HEK293 (cell line): Measurements from ENCODE around the gene RPRML.

Source experiments
- CTCF ChIA-PET: fragments of 350-600 bp; formaldehyde crosslinking; extraction: SDS; loops from one replicate; lab custom pipeline; 2021; ENCODE audit warnings: antibody characterized with exemption; lab: Yijun Ruan, JAX
- POLR2A ChIA-PET: fragments of 300-600 bp; formaldehyde crosslinking; extraction: SDS; loops from one replicate; lab custom pipeline; 2020; ENCODE audit warnings: antibody characterized with exemption, inconsistent platforms; lab: Yijun Ruan, JAX
- H3K27ac ChIP-seq: fragments of 200-500 bp; sonication (Bioruptor generic); 2 replicates; pipeline ENCODE4 v1.5.1; 2014; ENCODE audit warnings: low read depth, low read length, control low read depth, inconsistent platforms; ENCODE audit errors: extremely low read depth
- H3K36me3 ChIP-seq, 2 experiments: fragments of 200-500 bp in 1 of 2; sonication (Bioruptor generic) in 1 of 2; 1 replicate in 1 of 2; 2 replicates in 1 of 2; pipeline ENCODE4 v1.5.1; 2014 to 2017; ENCODE audit warnings: inconsistent platforms in 2 of 2, low read length in 2 of 2; ENCODE audit not compliant: control insufficient read depth in 2 of 2, insufficient read depth in 1 of 2
- H3K4me1 ChIP-seq: fragments of 200-500 bp; sonication (Bioruptor generic); 2 replicates; pipeline ENCODE4 v1.5.1; 2014; ENCODE audit warnings: mild to moderate bottlenecking, low read length, inconsistent platforms; ENCODE audit not compliant: control insufficient read depth, insufficient read depth
- H3K4me3 ChIP-seq: 2 replicates; pipeline ENCODE4 v1.5.1; 2011; ENCODE audit warnings: low read depth, mild to moderate bottlenecking, control low read depth, low read length, moderate library complexity
- H3K9me3 ChIP-seq: fragments of 200-500 bp; sonication (Bioruptor generic); 2 replicates; pipeline ENCODE4 v1.5.1; 2014; ENCODE audit warnings: low read depth, low read length, inconsistent platforms; ENCODE audit not compliant: control insufficient read depth, insufficient read depth
- HOXC10 ChIP-seq: sonication (generic); formaldehyde crosslinking; IDR thresholded peaks from 2 replicates; pipeline ENCODE4 v1.8.1; 2023; ENCODE audit warnings: mild to moderate bottlenecking, missing genetic modification reagents
- HOXD13 ChIP-seq: sonication (generic); formaldehyde crosslinking; IDR thresholded peaks from 2 replicates; pipeline ENCODE4 v1.8.0; 2022; ENCODE audit warnings: missing genetic modification reagents, borderline replicate concordance
- IKZF3 ChIP-seq: fragments of 450-650 bp; IDR thresholded peaks from 2 replicates; pipeline ENCODE4 v1.5.0; 2018; ENCODE audit warnings: missing biosample characterization, mild to moderate bottlenecking, missing genetic modification characterization, moderate library complexity
- ZNF133 ChIP-seq: fragments of 450-650 bp; formaldehyde crosslinking; IDR thresholded peaks from 2 replicates; pipeline ENCODE4 v1.5.1; 2016; ENCODE audit warnings: missing biosample characterization, missing genetic modification characterization
- ZNF138 ChIP-seq: fragments of 450-650 bp; formaldehyde crosslinking; IDR thresholded peaks from 2 replicates; pipeline ENCODE4 v1.5.1; 2016; ENCODE audit warnings: missing biosample characterization, missing genetic modification characterization, borderline replicate concordance
- ZNF155 ChIP-seq: fragments of 450-650 bp; formaldehyde crosslinking; IDR thresholded peaks from 2 replicates; pipeline ENCODE4 v1.5.1; 2016; ENCODE audit warnings: missing biosample characterization, missing genetic modification characterization
- ZNF2 ChIP-seq: fragments of 450-650 bp; formaldehyde crosslinking; IDR thresholded peaks from 2 replicates; pipeline ENCODE4 v1.5.1; 2016; ENCODE audit warnings: missing biosample characterization, missing genetic modification characterization
- ZNF202 ChIP-seq: fragments of 450-650 bp; formaldehyde crosslinking; IDR thresholded peaks from 2 replicates; pipeline ENCODE4 v1.5.1; 2016; ENCODE audit warnings: missing biosample characterization, missing genetic modification characterization, borderline replicate concordance
- ZNF501 ChIP-seq: fragments of 450-650 bp; formaldehyde crosslinking; IDR thresholded peaks from 2 replicates; pipeline ENCODE4 v1.5.1; 2016; ENCODE audit warnings: missing biosample characterization, missing genetic modification characterization
- ZNF658 ChIP-seq: fragments of 450-650 bp; formaldehyde crosslinking; IDR thresholded peaks from 2 replicates; pipeline ENCODE4; 2016; ENCODE audit warnings: missing biosample characterization, missing genetic modification characterization
- ZNF76 ChIP-seq: fragments of 450-650 bp; formaldehyde crosslinking; IDR thresholded peaks from 2 replicates; pipeline ENCODE4; 2016; ENCODE audit warnings: low read depth, missing biosample characterization, missing genetic modification characterization, borderline replicate concordance
- TF ChIP-seq, protein P1 (sequence below): fragments of 450-650 bp; IDR thresholded peaks from 2 replicates; pipeline ENCODE4 v1.5.1; 2018; ENCODE audit warnings: missing biosample characterization, mild to moderate bottlenecking, missing genetic modification characterization
- TF ChIP-seq, protein P2 (sequence below): fragments of 450-650 bp; formaldehyde crosslinking; IDR thresholded peaks from 2 replicates; pipeline ENCODE4 v1.5.1; 2016; ENCODE audit warnings: missing biosample characterization, missing genetic modification characterization, low read depth
- TF ChIP-seq, protein P3 (sequence below): fragments of 450-650 bp; formaldehyde crosslinking; IDR thresholded peaks from 2 replicates; pipeline ENCODE4 v1.5.1; 2017; ENCODE audit warnings: missing biosample characterization, missing genetic modification characterization
- TF ChIP-seq, protein P4 (sequence below): fragments of 450-650 bp; formaldehyde crosslinking; IDR thresholded peaks from 2 replicates; pipeline ENCODE4 v1.5.1; 2016; ENCODE audit warnings: missing biosample characterization, missing genetic modification characterization
- TF ChIP-seq, protein P5 (sequence below): fragments of 450-650 bp; formaldehyde crosslinking; IDR thresholded peaks from 2 replicates; pipeline ENCODE4 v1.5.1; 2016; ENCODE audit warnings: missing biosample characterization, missing genetic modification characterization
- TF ChIP-seq, protein P6 (sequence below): fragments of 450-650 bp; formaldehyde crosslinking; IDR thresholded peaks from 2 replicates; pipeline ENCODE4 v1.5.1; 2016; ENCODE audit warnings: missing biosample characterization, missing genetic modification characterization

RPRML gene

DNA sequence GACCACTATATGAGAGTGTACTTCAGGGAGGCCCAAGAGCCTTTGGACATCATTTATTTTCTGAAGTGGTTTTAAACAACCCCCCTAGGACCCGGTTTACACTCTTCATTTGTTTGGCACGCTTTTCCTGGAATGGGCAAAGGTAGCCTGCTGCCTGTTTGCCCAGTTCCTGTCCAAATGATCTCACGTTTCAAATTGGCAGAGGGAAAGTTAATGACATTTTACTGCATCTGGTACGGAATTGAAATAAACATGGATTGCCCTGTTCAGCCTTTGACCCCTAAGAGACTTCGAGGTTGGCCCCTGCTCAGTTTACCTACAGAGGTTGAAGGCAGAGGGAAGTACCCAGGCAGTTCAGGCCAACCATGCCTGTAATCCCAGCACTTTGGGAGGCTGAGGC, 5.8 kb upstream of the RPRML start (continued):
- TF ChIP-seq ZNF202 (no peak), ZNF133 (no peak), ZNF658 (tag by site-specific recombination) (no peak), HOXC10 (CRISPR knock-in tag) (no peak)
- TF ChIP-seq, protein P1, sequence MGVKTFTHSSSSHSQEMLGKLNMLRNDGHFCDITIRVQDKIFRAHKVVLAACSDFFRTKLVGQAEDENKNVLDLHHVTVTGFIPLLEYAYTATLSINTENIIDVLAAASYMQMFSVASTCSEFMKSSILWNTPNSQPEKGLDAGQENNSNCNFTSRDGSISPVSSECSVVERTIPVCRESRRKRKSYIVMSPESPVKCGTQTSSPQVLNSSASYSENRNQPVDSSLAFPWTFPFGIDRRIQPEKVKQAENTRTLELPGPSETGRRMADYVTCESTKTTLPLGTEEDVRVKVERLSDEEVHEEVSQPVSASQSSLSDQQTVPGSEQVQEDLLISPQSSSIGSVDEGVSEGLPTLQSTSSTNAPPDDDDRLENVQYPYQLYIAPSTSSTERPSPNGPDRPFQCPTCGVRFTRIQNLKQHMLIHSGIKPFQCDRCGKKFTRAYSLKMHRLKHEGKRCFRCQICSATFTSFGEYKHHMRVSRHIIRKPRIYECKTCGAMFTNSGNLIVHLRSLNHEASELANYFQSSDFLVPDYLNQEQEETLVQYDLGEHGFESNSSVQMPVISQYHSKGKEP = no peak
- TF ChIP-seq, protein P2, sequence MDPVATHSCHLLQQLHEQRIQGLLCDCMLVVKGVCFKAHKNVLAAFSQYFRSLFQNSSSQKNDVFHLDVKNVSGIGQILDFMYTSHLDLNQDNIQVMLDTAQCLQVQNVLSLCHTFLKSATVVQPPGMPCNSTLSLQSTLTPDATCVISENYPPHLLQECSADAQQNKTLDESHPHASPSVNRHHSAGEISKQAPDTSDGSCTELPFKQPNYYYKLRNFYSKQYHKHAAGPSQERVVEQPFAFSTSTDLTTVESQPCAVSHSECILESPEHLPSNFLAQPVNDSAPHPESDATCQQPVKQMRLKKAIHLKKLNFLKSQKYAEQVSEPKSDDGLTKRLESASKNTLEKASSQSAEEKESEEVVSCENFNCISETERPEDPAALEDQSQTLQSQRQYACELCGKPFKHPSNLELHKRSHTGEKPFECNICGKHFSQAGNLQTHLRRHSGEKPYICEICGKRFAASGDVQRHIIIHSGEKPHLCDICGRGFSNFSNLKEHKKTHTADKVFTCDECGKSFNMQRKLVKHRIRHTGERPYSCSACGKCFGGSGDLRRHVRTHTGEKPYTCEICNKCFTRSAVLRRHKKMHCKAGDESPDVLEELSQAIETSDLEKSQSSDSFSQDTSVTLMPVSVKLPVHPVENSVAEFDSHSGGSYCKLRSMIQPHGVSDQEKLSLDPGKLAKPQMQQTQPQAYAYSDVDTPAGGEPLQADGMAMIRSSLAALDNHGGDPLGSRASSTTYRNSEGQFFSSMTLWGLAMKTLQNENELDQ (tag by site-specific recombination) = no peak

DNA sequence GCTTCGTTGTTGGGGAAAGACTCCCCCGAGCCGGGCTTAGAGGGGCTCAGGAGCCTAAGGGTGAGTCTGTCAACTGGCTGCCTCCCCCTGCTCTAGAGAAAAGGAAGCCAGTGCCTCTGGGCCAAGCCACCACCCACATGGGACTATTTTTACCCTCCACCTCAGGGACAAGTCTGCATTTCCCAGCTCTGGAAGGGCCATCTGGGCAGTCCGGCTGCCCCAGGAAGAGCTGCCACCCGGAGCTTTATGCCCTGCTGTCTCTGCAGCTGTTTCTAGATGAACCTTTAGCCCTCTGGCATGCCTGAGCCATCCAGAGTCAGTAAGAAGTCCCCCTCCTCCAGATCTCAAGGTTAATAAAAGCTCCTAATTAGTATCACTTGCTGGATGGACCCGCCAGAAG, 5.3 kb upstream of the RPRML start:
- CTCF ChIA-PET = no interaction called here
- TF ChIP-seq ZNF2 (tag by site-specific recombination) = no peak
- TF ChIP-seq, protein P3, sequence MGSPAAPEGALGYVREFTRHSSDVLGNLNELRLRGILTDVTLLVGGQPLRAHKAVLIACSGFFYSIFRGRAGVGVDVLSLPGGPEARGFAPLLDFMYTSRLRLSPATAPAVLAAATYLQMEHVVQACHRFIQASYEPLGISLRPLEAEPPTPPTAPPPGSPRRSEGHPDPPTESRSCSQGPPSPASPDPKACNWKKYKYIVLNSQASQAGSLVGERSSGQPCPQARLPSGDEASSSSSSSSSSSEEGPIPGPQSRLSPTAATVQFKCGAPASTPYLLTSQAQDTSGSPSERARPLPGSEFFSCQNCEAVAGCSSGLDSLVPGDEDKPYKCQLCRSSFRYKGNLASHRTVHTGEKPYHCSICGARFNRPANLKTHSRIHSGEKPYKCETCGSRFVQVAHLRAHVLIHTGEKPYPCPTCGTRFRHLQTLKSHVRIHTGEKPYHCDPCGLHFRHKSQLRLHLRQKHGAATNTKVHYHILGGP (tag by site-specific recombination) = no peak
- TF ChIP-seq ZNF501 = no peak
- TF ChIP-seq ZNF76 = no peak
- no peak for TF ChIP-seq ZNF138 (tag by site-specific recombination)
- TF ChIP-seq, protein P4, sequence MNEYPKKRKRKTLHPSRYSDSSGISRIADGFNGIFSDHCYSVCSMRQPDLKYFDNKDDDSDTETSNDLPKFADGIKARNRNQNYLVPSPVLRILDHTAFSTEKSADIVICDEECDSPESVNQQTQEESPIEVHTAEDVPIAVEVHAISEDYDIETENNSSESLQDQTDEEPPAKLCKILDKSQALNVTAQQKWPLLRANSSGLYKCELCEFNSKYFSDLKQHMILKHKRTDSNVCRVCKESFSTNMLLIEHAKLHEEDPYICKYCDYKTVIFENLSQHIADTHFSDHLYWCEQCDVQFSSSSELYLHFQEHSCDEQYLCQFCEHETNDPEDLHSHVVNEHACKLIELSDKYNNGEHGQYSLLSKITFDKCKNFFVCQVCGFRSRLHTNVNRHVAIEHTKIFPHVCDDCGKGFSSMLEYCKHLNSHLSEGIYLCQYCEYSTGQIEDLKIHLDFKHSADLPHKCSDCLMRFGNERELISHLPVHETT (tag by site-specific recombination) = no peak
- TF ChIP-seq ZNF155 (tag by site-specific recombination) = no peak
- TF ChIP-seq IKZF3 = no peak
- TF ChIP-seq, protein P5, sequence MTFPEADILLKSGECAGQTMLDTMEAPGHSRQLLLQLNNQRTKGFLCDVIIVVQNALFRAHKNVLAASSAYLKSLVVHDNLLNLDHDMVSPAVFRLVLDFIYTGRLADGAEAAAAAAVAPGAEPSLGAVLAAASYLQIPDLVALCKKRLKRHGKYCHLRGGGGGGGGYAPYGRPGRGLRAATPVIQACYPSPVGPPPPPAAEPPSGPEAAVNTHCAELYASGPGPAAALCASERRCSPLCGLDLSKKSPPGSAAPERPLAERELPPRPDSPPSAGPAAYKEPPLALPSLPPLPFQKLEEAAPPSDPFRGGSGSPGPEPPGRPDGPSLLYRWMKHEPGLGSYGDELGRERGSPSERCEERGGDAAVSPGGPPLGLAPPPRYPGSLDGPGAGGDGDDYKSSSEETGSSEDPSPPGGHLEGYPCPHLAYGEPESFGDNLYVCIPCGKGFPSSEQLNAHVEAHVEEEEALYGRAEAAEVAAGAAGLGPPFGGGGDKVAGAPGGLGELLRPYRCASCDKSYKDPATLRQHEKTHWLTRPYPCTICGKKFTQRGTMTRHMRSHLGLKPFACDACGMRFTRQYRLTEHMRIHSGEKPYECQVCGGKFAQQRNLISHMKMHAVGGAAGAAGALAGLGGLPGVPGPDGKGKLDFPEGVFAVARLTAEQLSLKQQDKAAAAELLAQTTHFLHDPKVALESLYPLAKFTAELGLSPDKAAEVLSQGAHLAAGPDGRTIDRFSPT = no peak
- TF ChIP-seq, protein P6, sequence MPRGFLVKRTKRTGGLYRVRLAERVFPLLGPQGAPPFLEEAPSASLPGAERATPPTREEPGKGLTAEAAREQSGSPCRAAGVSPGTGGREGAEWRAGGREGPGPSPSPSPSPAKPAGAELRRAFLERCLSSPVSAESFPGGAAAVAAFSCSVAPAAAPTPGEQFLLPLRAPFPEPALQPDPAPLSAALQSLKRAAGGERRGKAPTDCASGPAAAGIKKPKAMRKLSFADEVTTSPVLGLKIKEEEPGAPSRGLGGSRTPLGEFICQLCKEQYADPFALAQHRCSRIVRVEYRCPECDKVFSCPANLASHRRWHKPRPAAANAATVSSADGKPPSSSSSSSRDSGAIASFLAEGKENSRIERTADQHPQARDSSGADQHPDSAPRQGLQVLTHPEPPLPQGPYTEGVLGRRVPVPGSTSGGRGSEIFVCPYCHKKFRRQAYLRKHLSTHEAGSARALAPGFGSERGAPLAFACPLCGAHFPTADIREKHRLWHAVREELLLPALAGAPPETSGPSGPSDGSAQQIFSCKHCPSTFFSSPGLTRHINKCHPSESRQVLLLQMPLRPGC = no peak
- no peak for TF ChIP-seq HOXD13 (CRISPR knock-in tag)
- TF ChIP-seq HOXC10 (CRISPR knock-in tag) = no peak
- POLR2A ChIA-PET = no interaction called here

More for the DNA sequence above, 5.3 kb upstream of the RPRML start:
- H3K4me1 ChIP-seq = no peaks in the 10 kb centered on the region
- H3K36me3 ChIP-seq = no peaks in the 10 kb centered on the region
- H3K9me3 ChIP-seq = no peaks in the 10 kb centered on the region
- no peak overlapping the region for H3K27ac ChIP-seq
- no peak overlapping the region for H3K4me3 ChIP-seq
